ENCODE results near the gene AOX1.

DNA sequence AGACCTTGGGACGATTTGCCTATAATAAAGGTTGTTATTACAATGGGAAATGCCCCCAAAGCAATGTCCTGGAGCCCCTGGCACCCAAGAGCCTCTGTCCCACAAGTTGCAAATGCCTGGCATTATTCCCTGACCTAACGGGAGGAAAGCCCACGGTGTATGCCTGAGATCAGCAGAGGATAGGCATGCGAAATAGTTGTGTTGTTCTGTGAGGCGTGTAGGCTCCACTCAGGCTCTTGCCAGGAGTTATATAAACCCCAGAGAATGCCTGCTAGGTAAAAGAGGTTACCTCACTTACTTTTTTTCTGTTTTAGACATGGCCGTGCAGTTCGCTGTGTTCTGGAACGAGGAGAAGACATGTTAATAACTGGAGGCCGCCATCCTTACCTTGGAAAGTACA is 52.1 kb downstream of the AOX1 start:
- TF ChIP-seq, protein P1, sequence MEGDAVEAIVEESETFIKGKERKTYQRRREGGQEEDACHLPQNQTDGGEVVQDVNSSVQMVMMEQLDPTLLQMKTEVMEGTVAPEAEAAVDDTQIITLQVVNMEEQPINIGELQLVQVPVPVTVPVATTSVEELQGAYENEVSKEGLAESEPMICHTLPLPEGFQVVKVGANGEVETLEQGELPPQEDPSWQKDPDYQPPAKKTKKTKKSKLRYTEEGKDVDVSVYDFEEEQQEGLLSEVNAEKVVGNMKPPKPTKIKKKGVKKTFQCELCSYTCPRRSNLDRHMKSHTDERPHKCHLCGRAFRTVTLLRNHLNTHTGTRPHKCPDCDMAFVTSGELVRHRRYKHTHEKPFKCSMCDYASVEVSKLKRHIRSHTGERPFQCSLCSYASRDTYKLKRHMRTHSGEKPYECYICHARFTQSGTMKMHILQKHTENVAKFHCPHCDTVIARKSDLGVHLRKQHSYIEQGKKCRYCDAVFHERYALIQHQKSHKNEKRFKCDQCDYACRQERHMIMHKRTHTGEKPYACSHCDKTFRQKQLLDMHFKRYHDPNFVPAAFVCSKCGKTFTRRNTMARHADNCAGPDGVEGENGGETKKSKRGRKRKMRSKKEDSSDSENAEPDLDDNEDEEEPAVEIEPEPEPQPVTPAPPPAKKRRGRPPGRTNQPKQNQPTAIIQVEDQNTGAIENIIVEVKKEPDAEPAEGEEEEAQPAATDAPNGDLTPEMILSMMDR (IDR thresholded peaks at IDR 0.05; ENCODE audit: low read depth, low read length, poor library complexity, severe bottlenecking), result no peak
- no peak for TF ChIP-seq EZH2phosphoT487 (IDR thresholded peaks at IDR 0.05; ENCODE audit: borderline replicate concordance, low read length)
